ENCODE results near the gene PRPF8.

The PRPF8 gene

DNA sequence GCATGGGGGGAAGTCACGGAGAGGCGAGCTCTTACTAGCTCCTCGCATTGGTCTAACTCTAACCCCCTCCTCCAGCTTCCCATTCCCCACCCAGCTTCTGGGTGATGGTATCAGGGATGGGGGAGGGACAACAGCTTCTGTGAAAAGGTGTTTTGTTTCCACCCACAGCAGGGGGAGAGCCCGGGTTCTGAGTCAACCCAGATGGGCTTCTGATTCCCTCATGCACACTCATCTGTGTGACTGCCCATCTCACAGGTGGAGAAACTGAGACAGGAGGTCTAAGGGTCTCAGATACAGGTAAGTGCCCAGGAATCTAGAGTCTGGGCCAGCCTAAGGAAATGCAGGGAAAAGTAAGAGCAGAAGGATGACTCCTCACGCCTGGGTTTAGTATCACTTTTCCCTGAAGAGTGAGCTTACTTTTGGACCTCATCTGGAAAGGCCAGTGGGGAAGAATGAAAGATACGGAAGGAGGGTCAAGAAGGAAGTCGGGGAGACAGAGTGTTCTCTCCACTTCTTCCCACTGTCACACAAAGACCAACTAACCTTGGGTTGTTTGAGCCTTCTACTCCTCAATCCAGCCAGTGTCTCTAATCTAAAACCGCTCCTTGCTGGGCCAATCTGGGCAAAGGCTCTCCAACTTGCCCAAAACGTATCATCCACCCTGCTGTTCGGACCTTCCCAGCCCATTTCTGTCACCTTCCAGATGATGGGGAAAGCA lies 28.7 kb upstream of the PRPF8 start:
- Histone ChIP-seq H3K27ac (ENCODE audit: low read length, poor library complexity, severe bottlenecking) (peak overlapping the region; percentile 99), H3K79me1 (replicated peaks; ENCODE audit: low read length, poor library complexity, severe bottlenecking) (peaks cover under 1% of the 10 kb centered on the region), H3K23ac (ENCODE audit: low read length in 2 of 2) (no peak overlapping the region), H3K36me3 (ENCODE audit: control insufficient read depth in 1 of 2, insufficient read depth in 2 of 2, low read depth in 1 of 2, low read length in 2 of 2) (peaks cover 35 to 40% of the 10 kb centered on the region in 2 experiments), H3K9me3 (ENCODE audit: control insufficient read depth, low read length) (no peaks in the 10 kb centered on the region), H3K4me2 (ENCODE audit: low read length, poor library complexity, severe bottlenecking) (peak overlapping the region; percentile 87), H3K4ac (ENCODE audit: low read depth in 1 of 2, low read length in 2 of 2) (no peak overlapping the region), H3K4me1 (ENCODE audit: control insufficient read depth, insufficient read depth, low read depth, low read length) (peaks cover 41% of the 10 kb centered on the region), H4K91ac (ENCODE audit: low read length) (no peak overlapping the region), H3K14ac (ENCODE audit: low read length in 2 of 2) (peak overlapping the region in 1 of 2 experiments; percentile 64), H2AK5ac (ENCODE audit: low read length, severe bottlenecking) (no peak overlapping the region), H2BK5ac (ENCODE audit: low read depth, low read length, poor library complexity, severe bottlenecking) (no peak overlapping the region), H3K9ac (ENCODE audit: low read length) (peak overlapping the region; percentile 93), H2AFZ (ENCODE audit: low read depth, low read length) (no peak overlapping the region), H2BK12ac (ENCODE audit: low read length in 2 of 2) (no peak overlapping the region), H4K8ac (ENCODE audit: low read length) (no peak overlapping the region), H2BK15ac (ENCODE audit: low read depth, poor library complexity, severe bottlenecking) (no peak overlapping the region), H3K18ac (ENCODE audit: low read depth in 1 of 2, low read length in 2 of 2) (no peak overlapping the region), H3K4me3 (ENCODE audit: insufficient read depth in 1 of 2, low read depth in 1 of 2, low read length in 2 of 2) (peak overlapping the region; percentile 85 to 92), H2BK120ac (ENCODE audit: low read depth, low read length) (no peak overlapping the region), H3K27me3 (ENCODE audit: control insufficient read depth in 1 of 2, insufficient read depth in 1 of 2, low read length in 2 of 2) (no peaks in the 10 kb centered on the region)
- DNase-seq = no peak
- WGBS = 50% methylated on average over 7 of the region's 10 CpGs

DNA sequence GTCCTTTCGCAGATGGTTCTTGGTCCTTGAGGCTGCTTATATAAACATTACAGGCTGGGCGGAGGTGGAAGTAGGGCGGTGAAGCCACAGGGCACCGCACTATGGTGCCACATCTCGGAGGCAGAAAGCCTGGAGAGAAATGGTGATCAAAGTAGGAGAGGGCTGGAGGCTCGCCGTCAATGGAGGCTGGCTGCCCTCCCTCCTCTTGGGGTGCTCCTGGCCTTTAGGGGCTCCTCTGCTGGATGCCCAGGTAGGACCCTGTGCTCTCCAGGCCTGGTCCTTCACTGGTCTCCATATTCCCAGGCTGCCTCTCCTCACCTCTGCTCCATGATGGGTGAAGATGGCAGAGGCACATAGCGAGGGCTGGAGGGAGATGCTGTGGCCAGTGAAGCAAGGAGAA lies 27.6 kb upstream of the PRPF8 start:
- H3K9ac ChIP-seq (ENCODE audit: low read length) = peak overlapping the region; percentile 93
- peak overlapping the region in 1 of 2 experiments; percentile 61 for H3K23ac ChIP-seq (ENCODE audit: low read length in 2 of 2)
- peak overlapping the region in 1 of 2 experiments; percentile 92 for H3K4me3 ChIP-seq (ENCODE audit: insufficient read depth in 1 of 2, low read depth in 1 of 2, low read length in 2 of 2)
- no peak overlapping the region for H3K18ac ChIP-seq (ENCODE audit: low read depth in 1 of 2, low read length in 2 of 2)
- no peaks in the 10 kb centered on the region for H3K9me3 ChIP-seq (ENCODE audit: control insufficient read depth, low read length)
- WGBS = 88% methylated on average over 8 of the region's 8 CpGs
- H3K27me3 ChIP-seq (ENCODE audit: control insufficient read depth in 1 of 2, insufficient read depth in 1 of 2, low read length in 2 of 2) = no peaks in the 10 kb centered on the region
- H2AFZ ChIP-seq (ENCODE audit: low read depth, low read length) = no peak overlapping the region
- H2BK120ac ChIP-seq (ENCODE audit: low read depth, low read length) = no peak overlapping the region
- no peak overlapping the region for H4K8ac ChIP-seq (ENCODE audit: low read length)
- no peak overlapping the region for H4K91ac ChIP-seq (ENCODE audit: low read length)
- no peak overlapping the region for H3K4ac ChIP-seq (ENCODE audit: low read depth in 1 of 2, low read length in 2 of 2)
- DNase-seq = no peak
- H2BK15ac ChIP-seq (ENCODE audit: low read depth, poor library complexity, severe bottlenecking) = no peak overlapping the region
- no peak overlapping the region for H2BK12ac ChIP-seq (ENCODE audit: low read length in 2 of 2)
- peak overlapping the region; percentile 99 for H3K27ac ChIP-seq (ENCODE audit: low read length, poor library complexity, severe bottlenecking)
- H3K14ac ChIP-seq (ENCODE audit: low read length in 2 of 2) = peak overlapping the region in 1 of 2 experiments; percentile 74
- H3K4me1 ChIP-seq (ENCODE audit: control insufficient read depth, insufficient read depth, low read depth, low read length) = peaks cover 37% of the 10 kb centered on the region
- H3K4me2 ChIP-seq (ENCODE audit: low read length, poor library complexity, severe bottlenecking) = peak overlapping the region; percentile 15
- no peak overlapping the region for H2AK5ac ChIP-seq (ENCODE audit: low read length, severe bottlenecking)
- H3K36me3 ChIP-seq (ENCODE audit: control insufficient read depth in 1 of 2, insufficient read depth in 2 of 2, low read depth in 1 of 2, low read length in 2 of 2) = peaks cover 39 to 50% of the 10 kb centered on the region in 2 experiments
- no peaks in the 10 kb centered on the region for H3K79me1 ChIP-seq (replicated peaks; ENCODE audit: low read length, poor library complexity, severe bottlenecking)
- H2BK5ac ChIP-seq (ENCODE audit: low read depth, low read length, poor library complexity, severe bottlenecking) = no peak overlapping the region

DNA sequence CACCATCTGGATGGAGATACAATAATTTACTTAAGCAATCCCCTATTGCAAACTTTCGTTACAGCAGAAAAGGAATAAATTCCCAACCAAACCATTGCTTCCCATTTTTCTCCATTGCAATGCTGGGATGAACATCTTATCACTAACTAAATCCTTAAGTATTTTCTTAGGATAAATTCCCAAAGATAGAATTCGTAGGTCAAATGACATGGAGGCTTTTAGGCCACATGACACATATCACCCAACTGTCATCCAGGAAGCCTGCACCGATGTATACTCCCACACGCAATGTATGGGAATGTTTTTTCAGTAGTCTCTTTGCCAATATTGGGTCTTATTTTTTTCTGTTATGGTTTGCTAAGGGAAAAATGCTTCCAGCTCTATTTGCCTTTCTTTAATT lies 27.1 kb upstream of the PRPF8 start:
- Histone ChIP-seq H3K9me3 (ENCODE audit: control insufficient read depth, low read length) (no peaks in the 10 kb centered on the region), H2BK120ac (ENCODE audit: low read depth, low read length) (no peak overlapping the region), H3K4me2 (ENCODE audit: low read length, poor library complexity, severe bottlenecking) (no peak overlapping the region), H2BK5ac (ENCODE audit: low read depth, low read length, poor library complexity, severe bottlenecking) (no peak overlapping the region), H2BK12ac (ENCODE audit: low read length in 2 of 2) (no peak overlapping the region), H3K14ac (ENCODE audit: low read length in 2 of 2) (no peak overlapping the region), H2AFZ (ENCODE audit: low read depth, low read length) (no peak overlapping the region), H3K4me3 (ENCODE audit: insufficient read depth in 1 of 2, low read depth in 1 of 2, low read length in 2 of 2) (peak overlapping the region in 1 of 2 experiments; percentile 92), H3K36me3 (ENCODE audit: control insufficient read depth in 1 of 2, insufficient read depth in 2 of 2, low read depth in 1 of 2, low read length in 2 of 2) (peaks cover 39 to 50% of the 10 kb centered on the region in 2 experiments), H3K27ac (ENCODE audit: low read length, poor library complexity, severe bottlenecking) (no peak overlapping the region), H3K18ac (ENCODE audit: low read depth in 1 of 2, low read length in 2 of 2) (no peak overlapping the region), H2AK5ac (ENCODE audit: low read length, severe bottlenecking) (no peak overlapping the region), H3K27me3 (ENCODE audit: control insufficient read depth in 1 of 2, insufficient read depth in 1 of 2, low read length in 2 of 2) (no peaks in the 10 kb centered on the region), H2BK15ac (ENCODE audit: low read depth, poor library complexity, severe bottlenecking) (no peak overlapping the region), H3K23ac (ENCODE audit: low read length in 2 of 2) (no peak overlapping the region), H4K8ac (ENCODE audit: low read length) (no peak overlapping the region), H3K79me1 (replicated peaks; ENCODE audit: low read length, poor library complexity, severe bottlenecking) (no peaks in the 10 kb centered on the region), H3K4me1 (ENCODE audit: control insufficient read depth, insufficient read depth, low read depth, low read length) (peaks cover 37% of the 10 kb centered on the region), H3K9ac (ENCODE audit: low read length) (peak overlapping the region; percentile 93), H3K4ac (ENCODE audit: low read depth in 1 of 2, low read length in 2 of 2) (no peak overlapping the region), H4K91ac (ENCODE audit: low read length) (no peak overlapping the region)
- peak; percentile 41 for DNase-seq
- WGBS = 95% methylated on average over 2 of the region's 4 CpGs

DNA sequence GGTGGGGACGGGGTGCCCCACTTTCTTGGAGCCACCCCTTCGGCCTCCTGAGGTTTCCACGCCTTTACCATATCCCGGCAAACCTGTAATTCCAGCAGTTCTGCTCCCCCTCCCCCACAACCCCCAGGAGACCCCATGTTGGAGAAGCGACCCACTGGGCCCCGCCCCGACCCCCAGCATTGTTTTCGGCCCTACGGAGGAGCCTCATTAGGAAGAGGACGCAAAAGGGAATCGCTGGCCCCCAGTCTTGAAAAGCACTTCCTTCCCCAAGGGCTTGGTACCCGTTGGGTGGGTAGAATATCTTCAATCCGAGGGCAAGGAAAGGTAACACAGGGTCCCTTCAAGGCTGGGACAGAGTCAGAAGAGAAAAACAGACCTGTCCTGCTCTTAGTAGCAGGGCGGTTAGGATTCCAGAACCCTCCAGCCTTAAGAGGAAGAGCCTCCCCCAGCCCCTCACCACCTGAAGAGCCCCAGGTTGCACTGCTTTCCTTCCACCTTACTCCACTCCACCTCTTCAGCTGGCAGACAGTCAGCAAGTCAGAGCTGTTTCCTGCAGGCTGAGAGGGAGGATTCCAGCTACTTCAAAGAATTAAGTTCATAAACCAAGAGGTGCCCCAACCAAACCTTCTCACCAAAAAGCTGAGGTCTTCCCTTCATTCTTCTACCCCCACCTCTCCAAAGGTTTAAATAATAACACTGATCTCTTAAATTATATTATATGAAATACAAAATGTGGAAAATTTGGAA lies 26.3 kb upstream of the PRPF8 start:
- Histone ChIP-seq H2BK120ac (ENCODE audit: low read depth, low read length) (no peak overlapping the region), H2BK12ac (ENCODE audit: low read length in 2 of 2) (peak overlapping the region in 1 of 2 experiments; percentile 22), H2AK5ac (ENCODE audit: low read length, severe bottlenecking) (no peak overlapping the region), H3K4me2 (ENCODE audit: low read length, poor library complexity, severe bottlenecking) (peak overlapping the region; percentile 96), H3K4me1 (ENCODE audit: control insufficient read depth, insufficient read depth, low read depth, low read length) (peaks cover 37% of the 10 kb centered on the region), H3K36me3 (ENCODE audit: control insufficient read depth in 1 of 2, insufficient read depth in 2 of 2, low read depth in 1 of 2, low read length in 2 of 2) (peaks cover 39 to 50% of the 10 kb centered on the region in 2 experiments), H3K9ac (ENCODE audit: low read length) (peak overlapping the region; percentile 93), H3K27me3 (ENCODE audit: control insufficient read depth in 1 of 2, insufficient read depth in 1 of 2, low read length in 2 of 2) (no peaks in the 10 kb centered on the region), H3K23ac (ENCODE audit: low read length in 2 of 2) (no peak overlapping the region), H3K27ac (ENCODE audit: low read length, poor library complexity, severe bottlenecking) (peak overlapping the region; percentile 42), H2BK15ac (ENCODE audit: low read depth, poor library complexity, severe bottlenecking) (no peak overlapping the region), H3K4me3 (ENCODE audit: insufficient read depth in 1 of 2, low read depth in 1 of 2, low read length in 2 of 2) (peak overlapping the region; percentile 68 to 77), H3K4ac (ENCODE audit: low read depth in 1 of 2, low read length in 2 of 2) (no peak overlapping the region), H3K9me3 (ENCODE audit: control insufficient read depth, low read length) (no peaks in the 10 kb centered on the region), H4K8ac (ENCODE audit: low read length) (peak overlapping the region; percentile 7), H4K91ac (ENCODE audit: low read length) (peak overlapping the region; percentile 91), H2AFZ (ENCODE audit: low read depth, low read length) (no peak overlapping the region), H3K18ac (ENCODE audit: low read depth in 1 of 2, low read length in 2 of 2) (peak overlapping the region; percentile 31 to 68), H3K79me1 (replicated peaks; ENCODE audit: low read length, poor library complexity, severe bottlenecking) (no peaks in the 10 kb centered on the region), H3K14ac (ENCODE audit: low read length in 2 of 2) (no peak overlapping the region), H2BK5ac (ENCODE audit: low read depth, low read length, poor library complexity, severe bottlenecking) (no peak overlapping the region)
- DNase-seq = peak; percentile 46
- 25% methylated on average over 14 of the region's 14 CpGs for WGBS
